Panc1 (cell line): ENCODE measurements around the gene PARD3.

ENCODE experiments used
- CTCF ChIP-seq: fragments of 450-650 bp; IDR thresholded peaks from 2 replicates; pipeline ENCODE4 v1.5.1; 2017; ENCODE audit warnings: mild to moderate bottlenecking
- POLR2AphosphoS5 ChIP-seq: IDR thresholded peaks from 2 replicates; pipeline ENCODE4 v1.6.1; 2012; ENCODE audit warnings: mild to moderate bottlenecking, low read depth, low read length, moderate library complexity
- REST ChIP-seq, 2 experiments: IDR thresholded peaks; 2 replicates each; pipeline ENCODE4 v1.6.1; 2011 to 2012; ENCODE audit warnings: low read depth in 2 of 2, control low read depth in 1 of 2, low read length in 1 of 2, mild to moderate bottlenecking in 1 of 2, moderate library complexity in 1 of 2; ENCODE audit not compliant: insufficient read depth in 1 of 2
- SIN3A ChIP-seq: IDR thresholded peaks from 2 replicates; pipeline ENCODE4 v1.6.1; 2012; ENCODE audit warnings: low read depth, mild to moderate bottlenecking, low read length, moderate library complexity, borderline replicate concordance; ENCODE audit not compliant: insufficient read depth
- TCF7L2 ChIP-seq: IDR thresholded peaks from 2 replicates; pipeline ENCODE4 v1.6.1; 2011; ENCODE audit warnings: mild to moderate bottlenecking, low read depth, low read length, inconsistent platforms

- TF ChIP-seq CTCF, result no peak
- no peak for TF ChIP-seq POLR2AphosphoS5
- TF ChIP-seq TCF7L2, result no peak
- no peak for TF ChIP-seq SIN3A
- no peak for TF ChIP-seq REST (IDR thresholded peaks at IDR 0.05; ENCODE audit: insufficient read depth in 1 of 2, low read depth in 2 of 2, low read length in 1 of 2)
Measured at GRCh38 chr10:34669079-34669478, 146.0 kb downstream of the PARD3 start.
